GM21576 (cell line): Measurements from ENCODE around the gene MEF2C.

Experiments used
- ATAC-seq: cut with Tn5 transposase; IDR thresholded peaks from one replicate; pipeline ENCODE4 v1.9.1; 2021; ENCODE audit warnings: mild to moderate bottlenecking, moderate library complexity; ENCODE audit not compliant: unreplicated experiment

MEF2C gene

GRCh38 chr5:88769165-88769564, 113.8 kb downstream of the MEF2C start:
- ATAC-seq, result no peak

DNA sequence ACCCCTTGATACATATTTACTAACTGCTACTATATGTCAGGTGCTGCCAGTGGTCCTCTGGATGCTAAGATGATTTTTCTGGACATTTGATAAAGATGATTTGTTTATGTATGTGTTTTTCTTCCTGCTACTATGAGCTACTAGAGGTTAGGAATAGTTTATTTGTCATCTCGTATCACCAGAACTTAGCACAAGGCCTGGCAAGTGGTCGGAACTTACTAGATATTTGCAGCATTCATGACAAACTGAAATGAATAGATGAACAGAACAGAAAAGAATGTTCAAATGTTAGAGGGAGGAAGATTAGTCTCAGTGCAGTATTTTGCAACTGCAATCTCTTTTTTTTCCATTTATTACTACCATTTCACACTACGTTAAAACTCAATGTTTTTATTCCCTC, 114.6 kb downstream of the MEF2C start:
- ATAC-seq, result no peak

GRCh38 chr5:88765798-88766197, 117.2 kb downstream of the MEF2C start:
- no peak for ATAC-seq

- no peak for ATAC-seq
These were observed 117.8 kb downstream of the MEF2C start for GRCh38 chr5:88765171-88765570.

DNA sequence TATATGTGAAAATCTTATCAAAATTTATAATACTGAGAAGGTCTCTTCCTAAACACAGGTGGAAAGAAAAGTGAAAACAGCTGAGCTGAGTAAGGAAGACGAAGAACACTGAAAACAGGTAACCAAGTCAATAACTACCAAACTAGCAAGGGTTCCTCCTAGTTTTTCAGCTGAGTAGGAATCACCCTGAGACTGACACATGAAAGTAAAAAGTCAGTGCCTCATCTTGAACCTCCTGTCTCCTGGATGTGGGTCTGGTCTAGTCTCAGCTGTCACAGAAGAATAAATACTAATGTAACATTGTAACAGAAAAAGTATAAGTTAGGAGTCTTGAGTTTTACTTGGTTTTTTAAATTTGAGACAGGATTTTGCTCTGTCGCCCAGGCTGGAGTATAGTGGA, 121.0 kb downstream of the MEF2C start:
- ATAC-seq, result no peak

GRCh38 chr5:88761269-88761850, 121.6 kb downstream of the MEF2C start:
- no peak for ATAC-seq

DNA sequence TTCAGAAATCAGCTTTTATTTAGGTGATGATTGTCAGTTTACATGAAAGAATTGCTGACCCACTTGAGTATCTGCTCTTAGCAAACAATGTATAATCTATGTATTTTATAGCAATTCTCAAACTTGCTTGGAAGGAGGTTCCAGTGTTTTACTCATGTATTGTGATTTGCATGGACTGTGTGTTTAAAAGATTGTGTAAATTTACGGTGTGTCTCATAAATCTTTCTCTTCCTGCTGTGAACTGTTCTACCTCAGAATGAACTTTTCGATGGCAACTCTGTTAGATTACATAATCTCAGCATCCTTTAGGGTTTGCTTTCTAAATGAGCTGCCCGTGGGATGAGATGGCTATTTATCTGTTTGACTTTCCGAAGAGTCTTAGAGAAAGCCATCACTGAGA, 122.5 kb downstream of the MEF2C start:
- no peak for ATAC-seq

GRCh38 chr5:88758591-88758990, 124.4 kb downstream of the MEF2C start:
- no peak for ATAC-seq

- no peak for ATAC-seq
These were observed 124.8 kb downstream of the MEF2C start for GRCh38 chr5:88758184-88758583.

DNA sequence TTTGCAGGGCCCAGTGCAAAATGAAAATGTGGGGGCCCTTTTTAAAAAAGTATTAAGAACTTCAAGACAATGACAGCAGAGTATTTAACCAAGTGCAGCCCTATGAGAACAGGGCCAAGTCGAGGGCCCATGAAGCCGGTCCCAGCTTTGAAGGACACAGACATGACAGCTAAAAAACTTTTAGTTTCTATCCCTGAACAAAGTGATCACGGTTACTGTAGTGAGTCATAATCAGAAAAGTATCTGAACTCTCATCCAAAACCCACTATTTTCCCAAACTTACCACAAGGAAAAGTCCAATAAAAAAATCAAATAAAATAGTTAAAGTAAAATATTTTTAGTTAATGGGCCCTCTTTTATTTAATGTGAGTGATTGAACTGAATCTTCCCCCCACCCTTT, 126.0 kb downstream of the MEF2C start:
- no peak for ATAC-seq

DNA sequence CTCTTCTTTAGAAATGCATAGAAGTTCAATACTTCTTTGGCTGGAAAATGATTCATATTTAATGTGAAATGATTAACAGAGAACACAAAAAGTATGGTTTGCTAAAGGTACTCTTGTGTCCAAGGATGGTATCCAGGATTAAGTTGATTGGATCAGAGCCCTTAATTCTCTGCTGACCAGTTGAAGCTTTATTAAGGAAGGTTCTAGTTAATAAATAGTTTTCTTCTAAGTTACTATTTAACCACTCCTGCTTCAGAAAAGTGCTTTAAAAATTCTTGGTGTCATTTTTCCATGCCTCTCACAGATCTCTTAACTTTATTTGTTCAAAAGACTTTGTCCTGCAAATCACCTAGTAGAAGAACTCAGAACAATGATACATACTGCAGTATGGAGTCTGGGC, 134.3 kb downstream of the MEF2C start:
- no peak for ATAC-seq

DNA sequence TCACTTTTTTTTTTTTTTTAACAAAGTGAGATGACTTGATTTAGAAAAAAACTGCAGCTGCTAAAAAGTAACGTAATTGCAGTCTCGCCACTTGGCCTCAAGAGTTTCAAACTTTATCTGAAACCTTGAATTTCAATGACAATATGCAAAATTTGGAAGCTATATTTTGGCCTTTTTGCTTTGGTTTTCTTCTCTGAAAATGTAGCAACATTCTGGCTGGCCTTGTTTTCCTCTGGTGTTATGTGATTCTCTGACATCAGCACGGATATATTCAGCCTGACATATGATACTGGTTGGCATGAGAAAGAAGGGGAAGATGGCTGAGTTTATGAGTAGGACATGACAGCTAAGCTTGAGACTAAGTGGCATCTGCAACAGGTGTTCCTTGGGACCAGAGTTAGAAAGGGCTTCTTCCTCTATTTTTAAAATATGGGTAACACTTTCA, 136.5 kb downstream of the MEF2C start:
- ATAC-seq, result peak; percentile 89

DNA sequence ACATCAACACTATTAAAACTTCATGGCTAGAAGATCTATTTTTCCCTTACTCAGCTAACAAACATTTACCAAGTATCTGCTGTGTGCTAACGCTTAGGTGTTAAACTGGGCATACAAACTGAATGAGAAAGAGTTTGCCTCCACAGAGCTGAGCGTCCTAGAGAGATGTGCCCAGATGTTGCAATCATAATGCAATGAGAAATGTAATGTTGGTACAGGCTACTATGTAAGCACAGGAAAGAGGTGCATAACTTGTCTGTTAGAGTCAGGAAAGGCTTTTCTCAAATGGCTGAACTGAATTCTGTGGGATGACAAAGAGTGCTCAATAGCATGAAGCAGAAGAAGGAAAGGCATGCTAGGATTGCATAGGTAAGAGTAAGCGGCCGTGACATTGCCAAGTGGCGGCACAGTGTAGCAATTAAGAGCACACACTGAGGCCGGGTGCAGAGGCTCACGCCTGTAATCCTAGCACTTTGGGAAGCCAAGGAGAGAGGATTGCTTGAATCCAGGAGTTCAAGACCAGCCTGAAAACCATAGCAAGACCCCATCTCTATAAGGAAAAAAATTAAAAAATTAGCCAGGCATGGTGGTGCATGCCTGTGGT, 137.8 kb downstream of the MEF2C start:
- ATAC-seq, result no peak

GRCh38 chr5:88743231-88743834, 139.7 kb downstream of the MEF2C start:
- ATAC-seq, result no peak

DNA sequence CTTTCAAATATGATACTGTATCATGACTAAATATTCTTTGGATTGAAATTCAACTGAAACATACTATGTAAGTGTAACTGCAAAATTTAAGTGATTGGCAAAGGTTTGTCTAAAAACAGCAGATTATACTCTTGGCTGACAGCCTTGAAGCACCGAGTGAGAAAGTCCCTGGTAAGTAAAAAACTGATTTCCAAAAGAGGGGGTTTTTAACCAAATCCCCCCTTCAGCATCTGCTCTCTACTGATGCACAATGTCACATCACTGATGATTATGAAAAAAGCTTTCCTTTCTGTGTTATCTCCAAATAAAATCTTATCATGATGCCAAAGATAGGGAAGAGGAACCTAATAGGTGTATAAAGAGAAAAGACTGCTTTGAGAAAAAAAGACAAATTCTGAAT, 141.0 kb downstream of the MEF2C start:
- no peak for ATAC-seq

DNA sequence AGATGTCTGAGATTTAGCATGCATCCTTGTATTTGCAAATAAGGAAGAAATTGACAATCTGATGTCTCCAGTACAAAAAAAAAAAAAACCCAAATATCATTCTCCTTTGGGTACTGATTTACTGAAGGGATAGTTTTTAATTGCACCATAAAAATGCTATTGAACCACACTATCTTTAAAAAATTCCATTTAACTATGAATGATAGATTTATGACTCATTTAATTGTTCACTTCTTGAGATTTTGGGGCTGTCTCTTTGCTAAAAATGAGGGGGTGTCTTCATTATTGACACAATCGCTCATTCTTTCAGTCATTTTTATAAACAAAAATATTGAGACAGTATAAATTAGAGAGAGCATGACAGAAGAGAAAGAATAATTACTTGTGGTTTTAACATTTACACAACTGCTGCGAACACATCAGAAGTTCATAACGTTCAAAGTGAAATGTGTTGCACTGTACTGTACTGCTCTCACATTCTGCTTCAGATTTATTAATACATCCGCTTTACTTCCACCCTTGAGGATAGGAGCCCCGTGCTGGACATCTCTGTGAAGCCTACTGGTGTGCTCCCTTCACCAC, 142.3 kb downstream of the MEF2C start:
- ATAC-seq, result no peak

- ATAC-seq, result peak; percentile 43
These were observed 146.5 kb downstream of the MEF2C start for GRCh38 chr5:88736494-88736893.

- no peak for ATAC-seq
These were observed 148.0 kb downstream of the MEF2C start for GRCh38 chr5:88734983-88735382.

- ATAC-seq, result peak; percentile 47
These were observed 148.8 kb downstream of the MEF2C start for GRCh38 chr5:88734191-88734640.

DNA sequence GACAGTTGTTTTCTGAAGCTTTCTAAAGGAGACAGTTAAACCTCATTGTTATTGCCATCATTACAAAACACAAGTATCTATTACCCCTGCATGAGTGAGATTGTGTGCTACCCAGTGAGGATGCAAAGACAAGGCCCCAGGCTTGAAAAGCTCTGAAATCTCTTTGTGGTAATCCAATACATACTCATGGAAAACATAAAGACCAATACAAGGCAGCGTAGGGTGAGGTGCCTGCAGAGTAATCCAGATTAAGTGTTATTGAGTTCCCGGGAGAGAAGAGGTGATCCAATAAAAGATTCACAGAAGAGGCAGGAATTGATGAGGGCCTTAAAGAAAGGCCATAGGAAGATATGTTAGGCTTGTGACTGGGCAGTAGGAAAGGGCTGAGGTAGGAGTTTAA, 150.1 kb downstream of the MEF2C start:
- no peak for ATAC-seq

DNA sequence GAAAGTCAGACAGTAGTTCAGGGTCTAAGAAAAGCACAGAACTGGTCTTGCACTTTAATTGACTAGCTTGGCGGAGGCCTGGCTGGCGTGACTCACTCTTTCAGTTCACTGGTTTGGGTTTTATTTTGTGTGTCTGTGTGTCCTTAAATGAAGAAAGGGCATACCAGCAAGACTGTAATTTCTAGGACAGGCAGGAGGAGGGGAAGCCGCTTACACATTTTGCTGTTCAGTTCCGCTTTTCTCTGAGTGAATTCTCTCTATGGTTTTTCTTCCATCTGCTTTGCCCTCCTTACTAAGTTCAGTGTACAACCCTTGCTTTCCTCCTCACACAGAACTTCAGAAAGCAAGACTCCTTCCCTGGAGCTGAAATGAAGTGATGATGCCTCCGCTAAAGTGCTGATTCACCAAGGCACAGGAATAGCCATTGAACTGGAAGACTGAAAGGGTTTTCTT, 150.8 kb downstream of the MEF2C start:
- peak; percentile 47 for ATAC-seq

DNA sequence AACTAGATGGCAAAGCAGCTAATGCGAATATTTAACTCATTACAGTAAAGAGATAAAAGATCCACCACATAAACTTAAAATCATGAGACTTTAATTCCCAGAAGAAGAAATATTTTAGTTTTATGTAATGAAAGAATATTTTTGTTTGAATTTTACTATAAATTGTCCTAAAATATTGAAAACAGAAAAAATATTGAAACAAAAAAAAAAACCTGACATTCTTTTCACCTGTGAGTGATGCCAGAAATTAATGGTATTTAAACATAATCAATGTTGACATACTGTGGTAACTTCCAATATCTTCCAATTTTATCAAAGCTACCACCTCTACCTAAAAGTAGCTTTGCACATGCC, 153.2 kb downstream of the MEF2C start:
- no peak for ATAC-seq
